Measurements from ENCODE around the gene EFEMP2.

Gene EFEMP2

GRCh38 chr11:65864706-65865471 lies 7.7 kb downstream of the EFEMP2 start:
- no peak for DNase-seq

- no peak for DNase-seq
Observed at GRCh38 chr11:65863889-65864705, 8.5 kb downstream of the EFEMP2 start.

GRCh38 chr11:65862941-65863888 lies 9.4 kb downstream of the EFEMP2 start:
- no peak for DNase-seq

- no peak for DNase-seq
Observed at GRCh38 chr11:65862191-65862735, 10.3 kb downstream of the EFEMP2 start.

- DNase-seq, result no peak
Observed at GRCh38 chr11:65861533-65862183, 10.9 kb downstream of the EFEMP2 start.

GRCh38 chr11:65861165-65861505 lies 11.5 kb downstream of the EFEMP2 start:
- peak; percentile 57 for DNase-seq

- peak; percentile 98 for DNase-seq
Observed at GRCh38 chr11:65860278-65861164, 12.1 kb downstream of the EFEMP2 start, which contains the start of gene MUS81. Gene MUS81, plus strand, starts transcription at chr11:65860433. Its CDS starts 321 bp downstream, at chr11:65860754.

- DNase-seq, result no peak
Observed at GRCh38 chr11:65859812-65860277, 12.8 kb downstream of the EFEMP2 start.

GRCh38 chr11:65859095-65859811 lies 13.3 kb downstream of the EFEMP2 start:
- peak; percentile 99 for DNase-seq

- DNase-seq, result no peak
Observed at GRCh38 chr11:65858681-65859087, 13.9 kb downstream of the EFEMP2 start.

- DNase-seq, result peak; percentile 97
Observed at GRCh38 chr11:65857853-65858680, 14.5 kb downstream of the EFEMP2 start, which contains the start of gene CFL1. Gene CFL1, minus strand, starts transcription at chr11:65858180. Its CDS starts 81 bp downstream, at chr11:65858099.

GRCh38 chr11:65857500-65857852 lies 15.1 kb downstream of the EFEMP2 start:
- DNase-seq, result peak; percentile 74

- peak; percentile 45 for DNase-seq
Observed at GRCh38 chr11:65856689-65857499, 15.7 kb downstream of the EFEMP2 start.

GRCh38 chr11:65855927-65856363 lies 16.7 kb downstream of the EFEMP2 start:
- no peak for DNase-seq

GRCh38 chr11:65854852-65855837 lies 17.5 kb downstream of the EFEMP2 start:
- no peak for DNase-seq

- DNase-seq, result no peak
Observed at GRCh38 chr11:65854161-65854592, 18.4 kb downstream of the EFEMP2 start.
